Progenitor cell of endocrine pancreas (in vitro differentiated cells): ENCODE measurements around the gene MAN2A2. TPM values are rescaled to one million over a fixed set of nuclear protein-coding genes. Genes with fewer than 3 reads are reported as not detected.

Source experiments
- DNase-seq: peaks from one replicate; pipeline ENCODE4 v3.0.0; 2021; ENCODE audit warnings: low spot score; ENCODE audit not compliant: unreplicated experiment
- H3K27ac Mint-ChIP-seq: 2 replicates; pipeline ENCODE4 v1.8.0; 2021; ENCODE audit warnings: mild to moderate bottlenecking, moderate library complexity, mixed read lengths
- H3K27me3 Mint-ChIP-seq: 2 replicates; pipeline ENCODE4 v1.8.0; 2021; ENCODE audit warnings: mixed read lengths
- H3K36me3 Mint-ChIP-seq: 2 replicates; pipeline ENCODE4 v1.8.0; 2022; ENCODE audit warnings: mixed read lengths; ENCODE audit not compliant: insufficient read depth
- H3K4me1 Mint-ChIP-seq: 2 replicates; pipeline ENCODE4 v1.8.0; 2021; ENCODE audit warnings: low read depth, mixed read lengths
- H3K4me3 Mint-ChIP-seq: 2 replicates; pipeline ENCODE4 v1.8.0; 2021; ENCODE audit warnings: low read depth, mild to moderate bottlenecking, moderate library complexity, mixed read lengths
- H3K9me3 Mint-ChIP-seq: 2 replicates; pipeline ENCODE4 v1.8.0; 2021; ENCODE audit warnings: low read depth, mixed read lengths
- total RNA-seq: library from RNA; stranded (reverse); gene quantifications from 2 replicates; pipeline ENCODE4 v1.2.1, GENCODE V29; 2021
- TF ChIP-seq, protein P1 (sequence below): fragments of 200-600 bp; sonication (generic); IDR thresholded peaks from one replicate; pipeline ENCODE4 v1.5.0; 2021; ENCODE audit warnings: antibody characterized with exemption, mild to moderate bottlenecking; ENCODE audit not compliant: unreplicated experiment

MAN2A2 gene
- total RNA-seq, 1 donor from 2014 or later: 117 TPM

- Mint-ChIP-seq H3K9me3 (no peaks in the 10 kb centered on the region), H3K36me3 (peaks cover 21% of the 10 kb centered on the region), H3K4me3 (no peak overlapping the region), H3K27ac (no peak overlapping the region), H3K4me1 (peaks cover 10% of the 10 kb centered on the region), H3K27me3 (no peaks in the 10 kb centered on the region)
- DNase-seq: no peak
- TF ChIP-seq, protein P1, sequence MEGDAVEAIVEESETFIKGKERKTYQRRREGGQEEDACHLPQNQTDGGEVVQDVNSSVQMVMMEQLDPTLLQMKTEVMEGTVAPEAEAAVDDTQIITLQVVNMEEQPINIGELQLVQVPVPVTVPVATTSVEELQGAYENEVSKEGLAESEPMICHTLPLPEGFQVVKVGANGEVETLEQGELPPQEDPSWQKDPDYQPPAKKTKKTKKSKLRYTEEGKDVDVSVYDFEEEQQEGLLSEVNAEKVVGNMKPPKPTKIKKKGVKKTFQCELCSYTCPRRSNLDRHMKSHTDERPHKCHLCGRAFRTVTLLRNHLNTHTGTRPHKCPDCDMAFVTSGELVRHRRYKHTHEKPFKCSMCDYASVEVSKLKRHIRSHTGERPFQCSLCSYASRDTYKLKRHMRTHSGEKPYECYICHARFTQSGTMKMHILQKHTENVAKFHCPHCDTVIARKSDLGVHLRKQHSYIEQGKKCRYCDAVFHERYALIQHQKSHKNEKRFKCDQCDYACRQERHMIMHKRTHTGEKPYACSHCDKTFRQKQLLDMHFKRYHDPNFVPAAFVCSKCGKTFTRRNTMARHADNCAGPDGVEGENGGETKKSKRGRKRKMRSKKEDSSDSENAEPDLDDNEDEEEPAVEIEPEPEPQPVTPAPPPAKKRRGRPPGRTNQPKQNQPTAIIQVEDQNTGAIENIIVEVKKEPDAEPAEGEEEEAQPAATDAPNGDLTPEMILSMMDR: no peak
Observed at GRCh38 chr15:90972133-90972532, 69.0 kb downstream of the MAN2A2 start.

Other genes starting within 250 kb of the MAN2A2 start
- gene BLM, start 186.0 kb upstream of the MAN2A2 start, total RNA-seq: 19.6 and 21.3 TPM in 2 replicates
- 64.1 and 64.8 TPM in 2 replicates for gene FURIN, start 34.7 kb upstream of the MAN2A2 start, total RNA-seq
- gene FES, start 18.8 kb upstream of the MAN2A2 start, total RNA-seq: 13.8 and 16.2 TPM in 2 replicates
- 14.5 and 16.6 TPM in 2 replicates for gene HDDC3, start 29.2 kb downstream of the MAN2A2 start, total RNA-seq
- gene UNC45A, start 32.0 kb downstream of the MAN2A2 start, total RNA-seq: 83.4 and 90.6 TPM in 2 replicates
- 20.6 and 23.0 TPM in 2 replicates for gene RCCD1, start 51.6 kb downstream of the MAN2A2 start, total RNA-seq
- 79.1 and 81.5 TPM in 2 replicates for gene PRC1, start 91.2 kb downstream of the MAN2A2 start, total RNA-seq
- gene VPS33B, start 119.3 kb downstream of the MAN2A2 start, total RNA-seq: 28.0 and 33.3 TPM in 2 replicates
- 19.9 and 24.9 TPM in 2 replicates for gene SV2B, start 197.0 kb downstream of the MAN2A2 start, total RNA-seq